Measurements from ENCODE around the gene RAD51D.

GRCh38 chr17:35051579-35052240 lies 68.0 kb downstream of the RAD51D start:
- no peak for TF ChIP-seq GATA3 (IDR thresholded peaks at IDR 0.05; ENCODE audit: low read depth, low read length)
- TF ChIP-seq GATA2 (IDR thresholded peaks at IDR 0.05; ENCODE audit: low read depth, low read length), result no peak
